ENCODE results near the gene TFDP1. TPM values are rescaled to one million over a fixed set of nuclear protein-coding genes. Genes with fewer than 3 reads are reported as not detected.

The TFDP1 gene
- total and polyA plus RNA-seq, 2 of the 4 experiments (the other 2 are of a cell fraction): 59.3 to 97.0 TPM

DNA sequence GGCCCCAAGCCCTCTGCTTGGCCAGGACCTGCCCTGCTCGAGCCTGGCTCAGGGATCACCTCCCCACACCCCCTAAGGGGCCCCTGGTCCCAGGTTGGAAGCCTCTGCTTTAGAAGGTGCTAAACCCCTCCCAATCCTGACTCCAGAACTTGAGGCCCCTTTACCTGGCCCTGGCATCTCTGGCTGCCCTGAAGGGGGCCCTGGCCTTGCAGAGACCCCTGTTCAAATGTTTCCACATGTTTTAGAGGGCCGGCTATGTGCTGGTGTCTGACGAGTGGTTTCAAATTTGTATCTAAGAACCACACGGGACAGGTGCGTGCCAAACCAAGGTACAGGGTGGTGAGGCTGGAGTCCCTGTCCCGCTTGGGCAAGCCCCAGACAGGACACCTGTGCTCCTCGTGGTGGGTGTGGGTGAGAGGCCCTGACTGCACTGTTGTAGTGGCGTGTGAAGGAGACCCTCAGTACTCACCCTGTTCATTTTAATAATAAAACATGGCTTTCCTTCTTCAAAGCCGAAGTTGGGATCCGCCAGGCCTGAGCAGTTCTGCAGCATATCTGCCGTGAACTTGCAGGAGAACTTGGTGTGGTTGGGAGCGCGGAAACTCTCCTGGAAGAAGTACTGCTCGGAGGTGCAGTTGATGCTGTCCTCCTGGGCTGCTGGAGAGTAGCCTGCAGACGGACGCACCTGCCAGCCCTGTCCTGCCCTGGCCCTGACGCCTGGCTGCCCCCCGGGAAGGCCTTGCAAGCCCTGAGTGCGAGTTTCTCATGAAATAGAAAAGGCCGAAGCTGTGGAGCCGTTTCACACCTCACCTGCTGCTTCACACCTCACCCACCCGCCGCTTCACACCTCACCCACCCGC is 68.1 kb downstream of the TFDP1 start (continued):
- TF ChIP-seq RCOR1 (IDR thresholded peaks at IDR 0.05; ENCODE audit: insufficient replicate concordance, low read length): no peak

DNA sequence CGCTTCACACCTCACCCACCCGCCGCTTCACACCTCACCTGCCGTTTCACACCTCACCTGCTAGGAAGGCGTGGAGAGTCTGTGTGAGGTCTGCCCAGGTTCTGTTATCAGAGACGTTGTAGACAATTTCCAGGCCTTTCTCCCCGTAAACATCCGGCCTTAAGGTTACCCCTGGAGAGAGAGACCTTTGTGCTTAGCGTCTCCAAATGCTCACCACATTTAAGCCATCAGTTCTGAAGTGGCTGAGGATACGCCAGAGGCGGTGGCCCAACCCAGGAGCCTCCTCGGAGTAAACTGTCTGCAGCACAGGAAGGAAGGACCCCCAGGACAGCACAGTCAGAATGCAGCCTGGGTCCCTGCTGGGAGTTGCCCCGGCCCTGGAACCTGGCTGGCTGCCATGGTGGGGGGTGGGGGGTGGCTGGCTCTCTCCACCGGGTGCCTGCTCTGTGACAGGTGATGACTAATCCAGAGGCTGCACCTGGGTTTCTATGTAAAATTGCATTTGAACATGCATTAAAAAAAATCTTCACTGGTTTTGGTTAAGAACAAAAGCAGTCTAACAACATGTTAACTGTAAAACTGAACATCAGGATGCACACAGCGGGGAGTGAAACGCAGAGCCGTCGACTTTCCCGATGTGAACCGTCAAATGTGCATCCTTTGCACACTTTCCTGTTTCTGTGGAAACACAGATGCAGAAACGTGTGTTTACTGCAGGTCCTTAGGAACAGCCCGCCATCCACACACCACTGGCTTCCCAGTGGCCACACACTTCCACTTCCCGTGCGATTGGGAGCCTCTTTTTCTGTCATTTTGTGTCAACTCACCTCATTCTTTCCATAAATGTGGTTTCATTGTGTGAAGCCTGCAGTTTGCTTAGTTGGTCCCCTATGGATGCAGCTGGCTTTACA is 69.0 kb downstream of the TFDP1 start:
- Histone ChIP-seq H3K56ac (ENCODE audit: extremely low read depth, insufficient read depth, low read length) (no peak overlapping the region), H3K9me1 (ENCODE audit: insufficient read depth, low read length) (0 out of 2 replicates have a peak, but pooled peaks cover 4% of the 10 kb centered on the region), H2AK9ac (replicated peaks; ENCODE audit: low read depth, low read length, poor library complexity) (no peak overlapping the region), H3K4me1 (ENCODE audit: control insufficient read depth, insufficient read depth, low read length) (peaks cover 2% of the 10 kb centered on the region; the same call in 1 of the 2 replicates), H3K23ac (ENCODE audit: low read depth, low read length) (no peak overlapping the region), H4K8ac (ENCODE audit: low read depth in 2 of 2, low read length in 2 of 2) (no peak overlapping the region), H3K4me2 (ENCODE audit: low read depth, low read length) (no peak overlapping the region), H3K36me3 (ENCODE audit: control insufficient read depth, insufficient read depth, low read length) (no peaks in the 10 kb centered on the region), H4K91ac (ENCODE audit: insufficient read depth, low read depth, low read length) (no peak overlapping the region), H3K27ac (ENCODE audit: insufficient read depth, low read length) (no peak overlapping the region), H3K9me3 (ENCODE audit: control insufficient read depth, insufficient read depth, low read length) (no peaks in the 10 kb centered on the region), H2AFZ (replicated peaks; ENCODE audit: low read length, poor library complexity) (peak overlapping the region; percentile 33), H3K9ac (ENCODE audit: low read depth, low read length) (no peak overlapping the region), H3K14ac (replicated peaks; ENCODE audit: low read depth, low read length) (no peak overlapping the region), H3K27me3 (ENCODE audit: control insufficient read depth, insufficient read depth, low read length) (no peaks in the 10 kb centered on the region; the same call in 1 of the 2 replicates), H3K4ac (ENCODE audit: low read depth, low read length) (no peak overlapping the region), H4K5ac (ENCODE audit: low read depth, low read length) (no peak overlapping the region), H2BK15ac (ENCODE audit: low read depth, low read length) (no peak overlapping the region), H2BK120ac (ENCODE audit: low read depth, low read length) (no peak overlapping the region), H2BK5ac (ENCODE audit: low read depth, low read length, poor library complexity, severe bottlenecking) (no peak overlapping the region), H3K4me3 (ENCODE audit: insufficient read depth, low read depth, low read length) (no peak overlapping the region), H3K18ac (ENCODE audit: low read depth, low read length) (no peak overlapping the region), H2BK20ac (ENCODE audit: low read depth, low read length) (no peak overlapping the region), H2AK5ac (ENCODE audit: low read depth, low read length) (no peak overlapping the region), H3K79me1 (ENCODE audit: low read depth in 1 of 2, low read length in 2 of 2) (no peaks in the 10 kb centered on the region), H4K20me1 (ENCODE audit: insufficient read depth, low read length) (no peaks in the 10 kb centered on the region; the same call in 1 of the 2 replicates)
- no peak for ATAC-seq (ENCODE audit: low read depth)
- intact Hi-C loops (cut with micrococcal nuclease) (no loop called here), in situ Hi-C loops (cut with MboI; ENCODE audit: low sequenced_read_pairs) (no loop called here), dilution Hi-C loops (cut with HindIII; ENCODE audit: low sequenced_read_pairs, unreplicated experiment) (no loop called here)
- POLR2A ChIA-PET (ENCODE audit: unreplicated experiment): no interaction called here
- TF ChIP-seq, protein P1, sequence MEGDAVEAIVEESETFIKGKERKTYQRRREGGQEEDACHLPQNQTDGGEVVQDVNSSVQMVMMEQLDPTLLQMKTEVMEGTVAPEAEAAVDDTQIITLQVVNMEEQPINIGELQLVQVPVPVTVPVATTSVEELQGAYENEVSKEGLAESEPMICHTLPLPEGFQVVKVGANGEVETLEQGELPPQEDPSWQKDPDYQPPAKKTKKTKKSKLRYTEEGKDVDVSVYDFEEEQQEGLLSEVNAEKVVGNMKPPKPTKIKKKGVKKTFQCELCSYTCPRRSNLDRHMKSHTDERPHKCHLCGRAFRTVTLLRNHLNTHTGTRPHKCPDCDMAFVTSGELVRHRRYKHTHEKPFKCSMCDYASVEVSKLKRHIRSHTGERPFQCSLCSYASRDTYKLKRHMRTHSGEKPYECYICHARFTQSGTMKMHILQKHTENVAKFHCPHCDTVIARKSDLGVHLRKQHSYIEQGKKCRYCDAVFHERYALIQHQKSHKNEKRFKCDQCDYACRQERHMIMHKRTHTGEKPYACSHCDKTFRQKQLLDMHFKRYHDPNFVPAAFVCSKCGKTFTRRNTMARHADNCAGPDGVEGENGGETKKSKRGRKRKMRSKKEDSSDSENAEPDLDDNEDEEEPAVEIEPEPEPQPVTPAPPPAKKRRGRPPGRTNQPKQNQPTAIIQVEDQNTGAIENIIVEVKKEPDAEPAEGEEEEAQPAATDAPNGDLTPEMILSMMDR (conservative IDR thresholded peaks at IDR 0.05; ENCODE audit: low read depth, low read length): no peak
- no peak for TF ChIP-seq RCOR1 (IDR thresholded peaks at IDR 0.05; ENCODE audit: insufficient replicate concordance, low read length)
- TF ChIP-seq RFX5 (IDR thresholded peaks at IDR 0.05; ENCODE audit: low read depth, low read length): no peak
- no peak for TF ChIP-seq FOS (IDR thresholded peaks at IDR 0.05; ENCODE audit: low read depth, low read length)
- no peak for DNase-seq
- CTCF ChIA-PET: no interaction called here
- 64% methylated on average over 5 of the region's 24 CpGs; no CpG with 5 or more reads in 1 of the 2 experiments for WGBS, 2 experiments (ENCODE audit: extremely low coverage in 2 of 2, insufficient read length in 1 of 2)
- no TSS peak for BruUV-seq (replicated peaks)
